Measurements from ENCODE around the gene B4GAT1.

The B4GAT1 gene

GRCh38 chr11:66302656-66303055 lies 44.8 kb downstream of the B4GAT1 start:
- no peak for DNase-seq

DNA sequence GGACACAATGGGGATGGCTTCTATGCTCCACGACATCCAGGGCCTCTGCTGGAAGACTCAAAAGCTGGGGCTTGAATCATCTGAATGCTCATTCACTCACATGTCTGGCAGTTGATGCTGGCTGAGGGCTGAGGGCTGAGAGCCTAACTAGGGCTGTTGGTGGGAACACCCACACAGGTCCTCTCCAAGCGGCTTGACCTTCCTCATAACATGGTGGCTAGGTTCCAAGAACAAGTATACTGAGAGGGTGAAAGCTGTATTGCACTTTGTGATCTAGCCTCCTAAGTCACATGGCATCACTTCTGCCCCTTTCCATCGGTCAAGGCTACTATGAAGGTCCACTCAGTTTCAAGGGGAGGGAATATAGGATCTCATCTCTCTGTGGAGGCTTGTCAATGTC lies 48.2 kb downstream of the B4GAT1 start:
- DNase-seq: no peak

- DNase-seq: no peak
Observed at GRCh38 chr11:66297610-66298009, 49.8 kb downstream of the B4GAT1 start.
